NCI-H2196 treated with DMSO at 0.1 percent for 48 hours (cell line): ENCODE data around the gene CHRNG.

Experiments used
- DNase-seq: peaks from one replicate; lab custom pipeline; 2025; ENCODE audit not compliant: unreplicated experiment; lab: John Stamatoyannopoulos, UW

The CHRNG gene

GRCh38 chr2:232505856-232506255 lies 33.6 kb upstream of the CHRNG start:
- no peak for DNase-seq

GRCh38 chr2:232506709-232507108 lies 32.8 kb upstream of the CHRNG start:
- no peak for DNase-seq

- no peak for DNase-seq
Measured at GRCh38 chr2:232508251-232508650, 31.2 kb upstream of the CHRNG start.

GRCh38 chr2:232511336-232511890 lies 28.1 kb upstream of the CHRNG start:
- DNase-seq: no peak

GRCh38 chr2:232512602-232513001 lies 26.9 kb upstream of the CHRNG start:
- no peak for DNase-seq

- no peak for DNase-seq
Measured at GRCh38 chr2:232513353-232513752, 26.1 kb upstream of the CHRNG start.

- DNase-seq: no peak
Measured at GRCh38 chr2:232515639-232516038, 23.9 kb upstream of the CHRNG start.

- DNase-seq: no peak
Measured at GRCh38 chr2:232516551-232516950, 22.9 kb upstream of the CHRNG start.

- DNase-seq: no peak
Measured at GRCh38 chr2:232518844-232519243, 20.6 kb upstream of the CHRNG start.

- DNase-seq: no peak
Measured at GRCh38 chr2:232519581-232520438, 19.7 kb upstream of the CHRNG start, which contains the start of gene PRSS56. TSS of gene PRSS56 (plus strand) at chr2:232520388. CDS start at chr2:232520599, 211 bp downstream.

GRCh38 chr2:232520489-232520888 lies 19.0 kb upstream of the CHRNG start:
- no peak for DNase-seq

GRCh38 chr2:232521098-232521497 lies 18.4 kb upstream of the CHRNG start:
- no peak for DNase-seq

- no peak for DNase-seq
Measured at GRCh38 chr2:232521959-232522622, 17.4 kb upstream of the CHRNG start.

GRCh38 chr2:232522623-232523401 lies 16.7 kb upstream of the CHRNG start:
- DNase-seq: no peak

- DNase-seq: no peak
Measured at GRCh38 chr2:232523402-232523681, 16.1 kb upstream of the CHRNG start.

- no peak for DNase-seq
Measured at GRCh38 chr2:232523682-232524597, 15.6 kb upstream of the CHRNG start.

- DNase-seq: no peak
Measured at GRCh38 chr2:232524771-232525170, 14.7 kb upstream of the CHRNG start.

GRCh38 chr2:232525199-232525598 lies 14.3 kb upstream of the CHRNG start:
- no peak for DNase-seq

- no peak for DNase-seq
Measured at GRCh38 chr2:232525791-232526371, 13.6 kb upstream of the CHRNG start, which contains the start of gene CHRND. TSS of gene CHRND (plus strand) at chr2:232526160. CDS start at chr2:232526216, 56 bp downstream.

- no peak for DNase-seq
Measured at GRCh38 chr2:232526372-232526941, 13.0 kb upstream of the CHRNG start.
